B cell (primary cell): ENCODE measurements around the gene AHCY. TPM values are rescaled to one million over a fixed set of nuclear protein-coding genes. Genes with fewer than 3 reads are reported as not detected.
A peak's percentile ranks its signal among the peaks of the same experiment; 100 is the strongest.

ENCODE experiments used
- ATAC-seq: fragments of 200-7000 bp; cut with Tn5 transposase; one replicate; pipeline ENCODE4 v1.10.0; 2021; ENCODE audit warnings: low read depth, mild to moderate bottlenecking, moderate number of reproducible peaks, moderate library complexity
- CTCF ChIA-PET: fragments of 350-600 bp; sonication (Branson Sonifier 250); formaldehyde crosslinking; loops from one replicate; lab custom pipeline; 2021; ENCODE audit warnings: antibody characterized with exemption, inconsistent platforms; lab: Charles Lee
- POLR2A ChIA-PET: fragments of 350-600 bp; sonication (Branson Sonifier 250); formaldehyde crosslinking; loops from one replicate; lab custom pipeline; 2021; ENCODE audit warnings: antibody characterized with exemption; lab: Charles Lee
- DNase-seq: peaks from one replicate; pipeline ENCODE4 v3.0.0; 2013
- H2AFZ ChIP-seq: 2 replicates; pipeline ENCODE4 v1.6.1; 2012; ENCODE audit warnings: mild to moderate bottlenecking, low read depth, low read length; ENCODE audit not compliant: insufficient read depth, poor library complexity, severe bottlenecking
- H3K27ac ChIP-seq, 2 donors: 1 replicate in 1 of 2; 2 replicates in 1 of 2; pipeline ENCODE4 v1.5.1; 2012 to 2013; ENCODE audit warnings: low read length in 2 of 2, mild to moderate bottlenecking in 2 of 2, moderate library complexity in 1 of 2
- H3K27me3 ChIP-seq, 4 experiments: fragments of 200-600 bp in 1 of 4; sonication (generic) in 1 of 4; replicated peaks in 1 of 4; 1 replicate in 2 of 4; 2 replicates in 2 of 4; pipeline versions ENCODE4 v1.6.1 to v1.7.0; 2013 to 2016; ENCODE audit warnings: low read length in 3 of 4, mild to moderate bottlenecking in 2 of 4, mixed read lengths in 1 of 4, moderate library complexity in 1 of 4; ENCODE audit not compliant: insufficient read depth in 4 of 4, control insufficient read depth in 3 of 4; ENCODE audit errors: control extremely low read depth in 1 of 4
- H3K36me3 ChIP-seq, 2 experiments: replicated peaks in 1 of 2; 1 replicate in 1 of 2; 2 replicates in 1 of 2; pipeline versions ENCODE4 v1.6.1 to v1.7.1; 2013; ENCODE audit warnings: low read length in 1 of 2; ENCODE audit not compliant: insufficient read depth in 2 of 2, control insufficient read depth in 1 of 2; ENCODE audit errors: control extremely low read depth in 1 of 2, extremely low read depth in 1 of 2
- H3K4me1 ChIP-seq, 2 donors: fragments of 200-600 bp in 1 of 2; sonication (generic) in 1 of 2; 1 replicate in 1 of 2; 2 replicates in 1 of 2; pipeline versions ENCODE4 v1.5.1 to v1.6.1; 2013 to 2017; ENCODE audit warnings: low read length in 2 of 2; ENCODE audit not compliant: control insufficient read depth in 2 of 2, insufficient read depth in 2 of 2
- H3K4me2 ChIP-seq: replicated peaks from 2 replicates; pipeline ENCODE3; 2012; ENCODE audit warnings: mild to moderate bottlenecking, low read depth, low read length; ENCODE audit not compliant: poor library complexity, severe bottlenecking
- H3K4me3 ChIP-seq, 5 experiments: fragments of 200-600 bp in 1 of 5; sonication (generic) in 1 of 5; 1 replicate in 3 of 5; 2 replicates in 2 of 5; pipeline versions ENCODE4 v1.5.1 to v1.7.0; 2011 to 2016; ENCODE audit warnings: low read length in 4 of 5, mild to moderate bottlenecking in 4 of 5, low read depth in 2 of 5, control low read depth in 1 of 5, moderate library complexity in 1 of 5; ENCODE audit not compliant: insufficient read depth in 1 of 5; ENCODE audit errors: control extremely low read depth in 1 of 5, extremely low read depth in 1 of 5
- H3K79me2 ChIP-seq: fragments of 200-600 bp; sonication (generic); one replicate; pipeline ENCODE4 v1.6.0; 2016; ENCODE audit warnings: low read length; ENCODE audit not compliant: control insufficient read depth, insufficient read depth
- H3K9ac ChIP-seq: fragments of 200-600 bp; sonication (generic); 2 replicates; pipeline ENCODE4 v1.6.1; 2017; ENCODE audit warnings: mild to moderate bottlenecking, low read length, moderate library complexity
- H3K9me3 ChIP-seq, 3 donors: one replicate each; pipeline versions ENCODE4 v1.6.1 to v1.7.1; 2013; ENCODE audit warnings: low read length in 2 of 3; ENCODE audit not compliant: control insufficient read depth in 2 of 3, insufficient read depth in 1 of 3; ENCODE audit errors: control extremely low read depth in 1 of 3
- H4K20me1 ChIP-seq: 2 replicates; pipeline ENCODE4 v1.6.0; 2012; ENCODE audit warnings: mild to moderate bottlenecking, low read length; ENCODE audit not compliant: insufficient read depth, control insufficient read depth, poor library complexity, severe bottlenecking
- H3K27ac Mint-ChIP-seq: one replicate; pipeline ENCODE4 v1.8.0; 2021; ENCODE audit warnings: mixed read lengths
- H3K27me3 Mint-ChIP-seq: one replicate; pipeline ENCODE4 v1.8.0; 2021; ENCODE audit warnings: mixed read lengths
- H3K4me1 Mint-ChIP-seq: one replicate; pipeline ENCODE4 v1.8.0; 2021; ENCODE audit warnings: mixed read lengths
- H3K4me3 Mint-ChIP-seq: one replicate; pipeline ENCODE4 v1.8.0; 2021; ENCODE audit warnings: mixed read lengths
- H3K9me3 Mint-ChIP-seq: one replicate; pipeline ENCODE4 v1.8.0; 2022; ENCODE audit warnings: mixed read lengths; ENCODE audit not compliant: insufficient read depth
- EZH2 ChIP-seq: IDR thresholded peaks from 2 replicates; pipeline ENCODE4 v1.6.1; 2012; ENCODE audit warnings: borderline replicate concordance, low read depth, mild to moderate bottlenecking, moderate library complexity, low read length; ENCODE audit not compliant: insufficient read depth, poor library complexity, severe bottlenecking
- WGBS: methylation state at CpG from one replicate; pipeline ENCODE4 v1.1.5; 2013; ENCODE audit warnings: missing lambda C conversion rate; ENCODE audit not compliant: insufficient coverage; 5-methylcytosine and 5-hydroxymethylcytosine counted together
- intact Hi-C: fragments of 100-400 bp; cut with micrococcal nuclease; formaldehyde crosslinking; loops from one replicate; pipeline ENCODE4 v1.10.0; 2022
- polyA plus RNA-seq: library from polyadenylated mRNA; depleted of rRNA; stranded (reverse); fragments of >200 nt; gene quantifications from 2 replicates; pipeline ENCODE4 v1.2.3, GENCODE V29; 2012
- total RNA-seq, 2 donors: library from RNA; stranded (reverse); fragments of 120-200 nt in 1 of 2; gene quantifications; 1 replicate in 1 of 2; 2 replicates in 1 of 2; pipeline versions ENCODE4 v1.2.3 to v1.2.4, GENCODE V29; 2013 to 2022
- TF ChIP-seq, protein P1 (sequence below): fragments of 200-600 bp; IDR thresholded peaks from one replicate; pipeline ENCODE4 v1.8.0; 2022; ENCODE audit warnings: antibody characterized with exemption, mild to moderate bottlenecking

AHCY gene
- total and polyA plus RNA-seq, 2 donors (not counting 1 experiment from before 2014, with no cell fraction given), result 43.6 to 44.0 TPM

DNA sequence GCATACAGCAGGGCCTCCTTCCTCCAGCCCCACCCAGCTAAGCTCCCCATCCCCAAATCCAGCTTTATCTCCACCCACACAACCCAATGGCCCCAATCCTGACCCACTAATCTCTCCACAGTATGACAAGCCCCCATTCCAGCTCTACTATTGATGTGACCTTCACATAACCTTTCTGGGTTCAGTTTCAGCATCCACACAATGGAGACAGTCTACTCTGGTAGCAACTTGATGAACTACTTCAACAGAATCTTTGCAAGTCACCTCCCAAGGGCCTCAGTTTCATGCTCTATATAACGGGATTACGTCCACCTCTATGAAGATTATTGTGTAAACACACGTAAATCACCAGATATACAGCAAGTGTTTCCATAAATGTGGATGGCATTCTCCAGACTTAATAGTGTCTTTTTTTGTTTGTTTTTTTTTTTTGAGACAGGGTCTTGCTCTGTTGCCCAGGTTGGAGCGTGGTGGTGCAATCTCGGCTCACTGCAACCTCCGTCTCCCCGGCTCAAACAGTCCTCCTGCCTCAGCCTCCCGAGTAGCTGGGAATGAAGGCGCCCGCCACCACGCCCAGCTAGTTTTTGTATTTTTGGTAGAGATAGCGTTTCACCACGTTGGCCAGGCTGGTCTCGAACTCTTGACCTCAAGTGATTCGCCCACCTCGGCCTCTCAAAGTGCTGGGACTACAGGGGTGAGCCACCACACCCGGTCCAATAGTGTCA, 1.4 kb downstream of the AHCY start:
- Histone ChIP-seq H3K27ac (no peak overlapping the region), H3K79me2 (peaks cover 34% of the 10 kb centered on the region), H3K4me2 (peak overlapping the region; percentile 82), H2AFZ (peak overlapping the region; percentile 98), H3K36me3 (no peaks in the 10 kb centered on the region), H3K9me3 (no peaks in the 10 kb centered on the region), H4K20me1 (no peaks in the 10 kb centered on the region), H3K27me3 (no peaks in the 10 kb centered on the region), H3K4me3 (peak overlapping the region in 3 of 5 experiments; percentile 70 to 93 (median 85)), H3K4me1 (peaks cover 4 to 18% of the 10 kb centered on the region in 2 donors), H3K9ac (peak overlapping the region; percentile 90)
- intact Hi-C loops, result loop anchor here (2.0 to 5.0 kb wide), 5 partner anchors 407 to 1241 kb away; partner anchors contain the start of genes EIF6, ERGIC3 and NCOA6
- Mint-ChIP-seq H3K27ac (peak overlapping the region; percentile 74), H3K9me3 (no peaks in the 10 kb centered on the region), H3K4me3 (peak overlapping the region; percentile 97), H3K27me3 (no peaks in the 10 kb centered on the region), H3K4me1 (peaks cover 19% of the 10 kb centered on the region)
- ChIA-PET POLR2A (interaction anchor here (1.2 kb wide), 1 partner anchor 11 kb away, joined by 3 read pairs; no protein-coding TSS in a partner anchor), CTCF (interaction anchor here (0.6 to 1.7 kb wide), 10 partner anchors 11 to 794 kb away, joined by 3 to 8 read pairs (median 3); no protein-coding TSS in a partner anchor)
- TF ChIP-seq EZH2, result no peak
- TF ChIP-seq, protein P1, sequence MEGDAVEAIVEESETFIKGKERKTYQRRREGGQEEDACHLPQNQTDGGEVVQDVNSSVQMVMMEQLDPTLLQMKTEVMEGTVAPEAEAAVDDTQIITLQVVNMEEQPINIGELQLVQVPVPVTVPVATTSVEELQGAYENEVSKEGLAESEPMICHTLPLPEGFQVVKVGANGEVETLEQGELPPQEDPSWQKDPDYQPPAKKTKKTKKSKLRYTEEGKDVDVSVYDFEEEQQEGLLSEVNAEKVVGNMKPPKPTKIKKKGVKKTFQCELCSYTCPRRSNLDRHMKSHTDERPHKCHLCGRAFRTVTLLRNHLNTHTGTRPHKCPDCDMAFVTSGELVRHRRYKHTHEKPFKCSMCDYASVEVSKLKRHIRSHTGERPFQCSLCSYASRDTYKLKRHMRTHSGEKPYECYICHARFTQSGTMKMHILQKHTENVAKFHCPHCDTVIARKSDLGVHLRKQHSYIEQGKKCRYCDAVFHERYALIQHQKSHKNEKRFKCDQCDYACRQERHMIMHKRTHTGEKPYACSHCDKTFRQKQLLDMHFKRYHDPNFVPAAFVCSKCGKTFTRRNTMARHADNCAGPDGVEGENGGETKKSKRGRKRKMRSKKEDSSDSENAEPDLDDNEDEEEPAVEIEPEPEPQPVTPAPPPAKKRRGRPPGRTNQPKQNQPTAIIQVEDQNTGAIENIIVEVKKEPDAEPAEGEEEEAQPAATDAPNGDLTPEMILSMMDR, result no peak
- ATAC-seq, result no peak
- WGBS, result 91% methylated on average over 13 of the region's 17 CpGs
- DNase-seq, result no peak
